Measurements from ENCODE around the gene ANGPTL4.

- TF ChIP-seq EP300 (IDR thresholded peaks at IDR 0.05) (no peak), POLR2A (IDR thresholded peaks at IDR 0.05) (no peak)
These were observed 29.3 kb upstream of the ANGPTL4 start for GRCh38 chr19:8334458-8335342.

Measured in gastroesophageal sphincter (tissue), 2 donors.